Spleen (tissue), 11 donors: ENCODE results near the gene ITGBL1. TPM values are rescaled to one million over a fixed set of nuclear protein-coding genes. Genes with fewer than 3 reads are reported as not detected.

Experiments
- DNase-seq: peaks from one replicate; pipeline ENCODE4 v3.0.0-alpha.2; 2020
- H3K27ac ChIP-seq, 8 donors: fragments of 200-600 bp; sonication (generic) in 7 of 8; 1 replicate in 4 of 8; 2 replicates in 4 of 8; pipeline versions ENCODE4 v1.5.0 to v1.8.0; 2016 to 2021; ENCODE audit warnings: inconsistent platforms in 4 of 8, mild to moderate bottlenecking in 4 of 8, moderate library complexity in 1 of 8
- H3K27me3 ChIP-seq, 7 donors: fragments of 200-600 bp; sonication (generic) in 6 of 7; replicated peaks in 1 of 7; 1 replicate in 4 of 7; 2 replicates in 3 of 7; pipeline versions ENCODE4 v1.5.0 to v1.8.0; 2016 to 2021; ENCODE audit warnings: inconsistent platforms in 3 of 7, mild to moderate bottlenecking in 1 of 7
- H3K36me3 ChIP-seq, 6 donors: fragments of 200-600 bp; sonication (generic) in 5 of 6; 1 replicate in 4 of 6; 2 replicates in 2 of 6; pipeline versions ENCODE4 v1.5.0 to v1.8.0; 2016 to 2021; ENCODE audit warnings: inconsistent platforms in 2 of 6
- H3K4me1 ChIP-seq, 6 donors: fragments of 200-600 bp; sonication (generic) in 5 of 6; 1 replicate in 3 of 6; 2 replicates in 3 of 6; pipeline versions ENCODE4 v1.5.0 to v1.8.0; 2016 to 2021; ENCODE audit warnings: inconsistent platforms in 3 of 6
- H3K4me3 ChIP-seq, 8 donors: fragments of 200-600 bp; sonication (generic) in 7 of 8; 1 replicate in 4 of 8; 2 replicates in 4 of 8; pipeline versions ENCODE4 v1.5.0 to v1.8.0; 2016 to 2021; ENCODE audit warnings: inconsistent platforms in 4 of 8, mild to moderate bottlenecking in 4 of 8, moderate library complexity in 2 of 8
- H3K9me3 ChIP-seq, 8 donors: fragments of 200-600 bp; sonication (generic) in 7 of 8; 1 replicate in 4 of 8; 2 replicates in 4 of 8; pipeline versions ENCODE4 v1.5.0 to v1.8.0; 2016 to 2021; ENCODE audit warnings: inconsistent platforms in 4 of 8
- CTCF ChIP-seq, 11 experiments: fragments of 200-600 bp in 7 of 11; fragments of 450-650 bp in 4 of 11; sonication (generic) in 4 of 11; IDR thresholded peaks in 8 of 11; conservative IDR thresholded peaks in 3 of 11; 1 replicate in 7 of 11; 2 replicates in 4 of 11; pipeline versions ENCODE4 v1.4.0 to v1.8.0; 2016 to 2021; ENCODE audit warnings: antibody characterized with exemption in 11 of 11, inconsistent platforms in 4 of 11, mild to moderate bottlenecking in 1 of 11
- POLR2A ChIP-seq, 3 donors: fragments of 450-650 bp; IDR thresholded peaks; one replicate each; pipeline ENCODE4 v1.5.1; 2017; ENCODE audit warnings: antibody characterized with exemption in 3 of 3, mild to moderate bottlenecking in 1 of 3
- POLR2AphosphoS5 ChIP-seq, 3 donors: sonication (generic); formaldehyde crosslinking; IDR thresholded peaks; one replicate each; pipeline ENCODE4 v1.5.1; 2017; ENCODE audit warnings: antibody characterized with exemption in 3 of 3
- WGBS, 5 donors: extraction: QIAGEN DNeasy Blood & Tissue Kit in 3 of 5; methylation state at CpG; one replicate each; pipeline versions ENCODE4 v1.1.5 to v1.1.7; 2013 to 2018; 5-methylcytosine and 5-hydroxymethylcytosine counted together
- intact Hi-C: fragments of 100-400 bp; cut with DNase I; formaldehyde crosslinking; loops from one replicate; pipeline ENCODE4 v1.15.0; 2023; ENCODE audit warnings: low total_unique reads
- polyA plus RNA-seq, 3 donors: library from polyadenylated mRNA; stranded (reverse); fragments of 200-250 nt; gene quantifications; one replicate each; pipeline ENCODE4 v1.2.1, GENCODE V29; 2013
- total RNA-seq, 7 donors: library from RNA; depleted of rRNA in 3 of 7; stranded (reverse); fragments of >200 nt in 3 of 7; fragmentation: NEBNext Ultra II Directional in 4 of 7; extraction: Animal tissue kit (Norgen Biotek cat#: 25700) in 4 of 7; gene quantifications; one replicate each; pipeline versions ENCODE4 v1.1.0 to v1.2.1, GENCODE V29; 2016 to 2021
- donor health status: healthy with polysubstance abuse.
- donor health status: DM: no; HTN: no; CAD: no; lungs with moderate emphysema.
- donor health status: DM: no; HTN: no; CAD: no.
- donor health status: Bipolar disorder and iron deficiency.
- donor health status: healthy.
- donor health status: DM: no; HTN: no; CAD: no.
- donor health status: DM: yes; HTN: yes; CAD: no.

The ITGBL1 gene
- total and polyA plus RNA-seq, 10 donors: 0.48 to 1.6 (median 0.97) TPM; not detected in 1

- WGBS, 5 donors: 29 to 72% (median 43%) methylated on average over 1 to 2 of the region's 2 CpGs
- intact Hi-C loops: no loop called here
- no peak for TF ChIP-seq POLR2A (IDR thresholded peaks at IDR 0.05)
- no peak for TF ChIP-seq POLR2AphosphoS5 (IDR thresholded peaks at IDR 0.05)
- TF ChIP-seq CTCF (IDR thresholded peaks at IDR 0.05 in 8 of 11, conservative IDR thresholded peaks at IDR 0.05 in 3 of 11): no peak
Observed at GRCh38 chr13:101690871-101691270, 238.4 kb downstream of the ITGBL1 start.

DNA sequence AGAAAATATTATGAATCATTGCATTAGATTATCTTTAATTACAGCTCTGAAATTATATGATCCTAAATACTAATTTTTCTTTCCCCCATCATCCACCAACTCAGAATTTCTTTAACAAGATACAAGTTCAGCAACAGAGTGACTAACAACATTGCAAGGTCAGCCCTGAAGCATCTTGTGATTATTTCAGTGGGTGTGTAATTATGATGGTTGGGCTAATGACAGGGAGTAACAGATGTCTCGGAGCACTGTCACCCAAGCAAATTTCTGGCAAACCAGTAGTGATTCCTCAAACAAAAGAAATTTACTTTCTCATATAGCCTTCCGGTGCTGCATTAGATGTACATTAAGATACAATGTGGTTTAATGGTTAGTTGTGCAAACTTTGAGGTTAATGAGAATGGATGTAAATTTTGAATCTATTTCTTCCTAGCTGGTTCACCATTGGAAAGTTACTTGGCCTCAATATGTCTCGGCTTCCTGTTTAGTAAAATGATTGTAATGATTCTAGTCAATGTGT lies 238.9 kb downstream of the ITGBL1 start:
- DNase-seq: no peak
- no peak overlapping the region for H3K4me3 ChIP-seq
- H3K36me3 ChIP-seq: no peaks in the 10 kb centered on the region
- no peaks in the 10 kb centered on the region for H3K4me1 ChIP-seq
- no peaks in the 10 kb centered on the region for H3K27me3 ChIP-seq
- no peak overlapping the region for H3K27ac ChIP-seq
- intact Hi-C loops: no loop called here
- no peak for TF ChIP-seq POLR2A (IDR thresholded peaks at IDR 0.05)
- no peak for TF ChIP-seq POLR2AphosphoS5 (IDR thresholded peaks at IDR 0.05)
- TF ChIP-seq CTCF (IDR thresholded peaks at IDR 0.05 in 8 of 11, conservative IDR thresholded peaks at IDR 0.05 in 3 of 11): no peak
- no peaks in the 10 kb centered on the region for H3K9me3 ChIP-seq
- 74 to 88% (median 77%) methylated on average over 3 of the region's 3 CpGs for WGBS, 5 donors

More at GRCh38 chr13:101690871-101691270, 238.4 kb downstream of the ITGBL1 start:
- Histone ChIP-seq H3K4me1 (no peaks in the 10 kb centered on the region), H3K36me3 (no peaks in the 10 kb centered on the region), H3K9me3 (no peaks in the 10 kb centered on the region), H3K27ac (no peak overlapping the region), H3K27me3 (no peaks in the 10 kb centered on the region), H3K4me3 (no peak overlapping the region)
- DNase-seq: no peak

GRCh38 chr13:101695870-101696516 lies 243.5 kb downstream of the ITGBL1 start:
- TF ChIP-seq CTCF (IDR thresholded peaks at IDR 0.05 in 8 of 11, conservative IDR thresholded peaks at IDR 0.05 in 3 of 11): no peak
- TF ChIP-seq POLR2AphosphoS5 (IDR thresholded peaks at IDR 0.05): no peak
- TF ChIP-seq POLR2A (IDR thresholded peaks at IDR 0.05): no peak
- Histone ChIP-seq H3K9me3 (no peaks in the 10 kb centered on the region), H3K27me3 (no peaks in the 10 kb centered on the region), H3K36me3 (no peaks in the 10 kb centered on the region), H3K4me3 (no peak overlapping the region), H3K27ac (no peak overlapping the region), H3K4me1 (no peaks in the 10 kb centered on the region)
- no peak for DNase-seq
- 93 to 98% (median 96%) methylated on average over 4 of the region's 4 CpGs for WGBS, 5 donors
- intact Hi-C loops: no loop called here

DNA sequence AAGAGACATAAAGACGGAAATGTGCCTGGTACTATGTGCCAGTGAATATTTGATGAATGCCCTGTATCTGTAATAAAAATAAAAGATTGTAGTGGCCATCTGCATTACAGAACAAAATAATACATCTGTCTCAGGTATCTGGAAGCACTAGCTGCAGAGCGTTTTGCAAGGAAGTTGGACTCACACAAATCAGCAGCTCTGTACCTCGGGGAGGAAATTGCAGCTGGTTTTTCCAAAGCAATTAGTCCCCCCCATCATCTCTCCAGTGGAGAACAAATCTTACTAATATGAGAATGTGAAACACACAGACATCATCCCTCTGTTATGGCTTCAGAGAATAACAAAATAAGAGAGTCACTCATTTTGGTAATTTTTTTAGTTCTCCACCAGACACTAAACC lies 245.3 kb downstream of the ITGBL1 start:
- intact Hi-C loops: no loop called here
- H3K36me3 ChIP-seq: no peaks in the 10 kb centered on the region
- no peak overlapping the region for H3K4me3 ChIP-seq
- no peak for TF ChIP-seq CTCF (IDR thresholded peaks at IDR 0.05 in 8 of 11, conservative IDR thresholded peaks at IDR 0.05 in 3 of 11)
- TF ChIP-seq POLR2AphosphoS5 (IDR thresholded peaks at IDR 0.05): no peak
- TF ChIP-seq POLR2A (IDR thresholded peaks at IDR 0.05): no peak
- 72 to 77% (median 75%) methylated on average over 3 of the region's 3 CpGs for WGBS, 5 donors
- H3K27me3 ChIP-seq: no peaks in the 10 kb centered on the region
- no peak for DNase-seq
- no peaks in the 10 kb centered on the region for H3K4me1 ChIP-seq
- H3K9me3 ChIP-seq: no peaks in the 10 kb centered on the region
- no peak overlapping the region for H3K27ac ChIP-seq
